ENCODE results near the gene DLGAP3.

The DLGAP3 gene

DNA sequence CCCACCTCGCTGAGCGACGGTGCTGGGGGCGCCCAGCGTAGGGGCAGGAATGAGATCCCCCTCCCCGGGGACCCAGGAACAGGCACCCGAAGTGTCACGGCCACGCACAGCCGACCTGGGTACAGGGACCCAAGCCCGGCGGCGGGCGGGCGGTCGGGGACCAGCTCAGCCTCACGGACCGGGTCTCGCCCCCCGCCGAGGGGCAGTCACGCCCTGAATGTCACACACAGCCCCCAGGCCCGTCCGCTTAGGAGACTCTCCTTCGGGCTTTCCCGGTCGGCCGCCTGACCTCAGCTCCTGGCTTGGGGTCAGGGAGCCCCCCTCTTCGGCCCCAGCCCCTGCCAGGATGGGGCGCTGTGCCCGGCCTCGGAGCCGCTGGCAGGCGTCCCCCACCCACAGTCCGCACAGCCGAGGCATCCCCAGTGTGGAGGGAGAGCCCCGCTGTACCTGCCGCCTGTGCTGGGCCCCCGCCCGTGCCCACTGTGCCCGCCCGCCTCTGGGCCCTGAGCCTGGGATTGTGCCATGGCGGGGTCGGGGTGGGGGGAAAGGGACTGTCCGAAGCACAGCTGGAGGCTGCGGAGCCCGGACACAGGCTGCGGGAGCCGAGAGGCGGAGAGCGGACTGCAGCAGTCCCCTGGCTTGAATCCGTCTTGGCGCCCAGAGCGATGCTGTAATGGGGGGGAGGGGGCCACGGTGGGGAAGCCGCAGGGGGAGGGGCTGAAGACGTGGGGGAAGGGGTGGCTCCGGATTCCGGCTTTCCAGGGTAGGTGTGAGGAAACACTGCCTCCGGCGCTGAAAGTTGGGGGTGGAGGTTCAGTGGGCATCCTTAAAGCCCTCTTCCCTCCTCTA, 627 bp upstream of the DLGAP3 start:
- no peak for DNase-seq (ENCODE audit: low read depth in 2 of 2)

DNA sequence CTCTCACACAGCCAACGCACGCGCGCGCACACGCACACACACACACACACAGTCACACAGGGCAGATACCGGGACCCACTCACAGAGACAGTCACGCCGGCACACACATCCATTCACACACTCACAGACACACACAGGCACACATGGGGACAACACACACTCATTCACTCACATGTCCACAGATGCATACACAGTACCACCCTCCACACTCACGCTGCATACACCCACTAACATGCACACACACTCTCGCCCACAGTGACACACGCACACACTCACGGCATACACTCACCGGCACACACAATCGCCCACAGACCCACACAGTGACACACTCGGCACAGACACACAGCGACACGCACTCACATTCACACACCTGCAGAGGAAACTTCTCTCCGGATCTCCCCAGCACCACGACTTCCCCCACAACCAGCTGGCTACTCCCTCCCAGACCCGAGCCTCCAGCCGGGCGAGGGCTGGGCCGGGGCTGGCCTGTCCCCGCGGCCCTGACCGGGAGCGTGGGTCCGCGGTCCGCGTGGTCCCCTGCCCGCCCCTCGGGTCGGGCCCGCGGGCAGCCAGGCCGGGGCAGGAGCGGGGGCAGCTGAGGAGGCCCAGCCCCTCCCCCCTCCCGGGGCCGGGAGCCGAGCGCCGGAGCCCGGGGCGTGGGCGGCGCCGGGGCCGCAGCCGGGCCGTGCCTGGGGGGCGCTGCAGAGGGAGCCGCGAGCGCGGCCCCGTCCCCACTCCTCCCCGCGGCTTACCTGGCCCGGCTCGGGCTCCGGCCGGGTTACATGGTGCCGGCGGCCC, 552 bp downstream of the DLGAP3 start:
- no peak for DNase-seq (ENCODE audit: low read depth in 2 of 2)

- no peak for DNase-seq (ENCODE audit: low read depth in 2 of 2)
These were observed 1.3 kb downstream of the DLGAP3 start for GRCh38 chr1:34928066-34928696.

DNA sequence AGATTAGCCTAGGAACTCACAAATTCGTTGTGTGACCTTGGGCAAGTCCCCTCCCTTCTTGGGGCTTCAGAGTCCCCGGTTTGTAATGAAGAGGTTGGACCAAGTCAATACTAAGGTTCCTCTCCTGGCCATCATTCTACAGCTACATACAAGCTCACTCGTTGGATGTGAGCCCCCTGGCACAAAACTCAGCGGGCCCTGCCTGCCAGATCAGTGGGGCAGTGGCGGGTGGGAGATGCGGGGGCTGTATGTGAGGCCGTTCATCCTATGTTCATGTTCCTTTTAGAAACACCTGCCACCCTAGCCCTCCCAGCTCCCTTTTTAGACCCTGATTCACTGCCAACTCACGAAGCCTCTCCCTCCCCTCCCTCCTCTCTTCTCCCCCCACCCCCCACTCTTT, 2.1 kb downstream of the DLGAP3 start:
- DNase-seq (ENCODE audit: low read depth in 2 of 2): no peak

DNA sequence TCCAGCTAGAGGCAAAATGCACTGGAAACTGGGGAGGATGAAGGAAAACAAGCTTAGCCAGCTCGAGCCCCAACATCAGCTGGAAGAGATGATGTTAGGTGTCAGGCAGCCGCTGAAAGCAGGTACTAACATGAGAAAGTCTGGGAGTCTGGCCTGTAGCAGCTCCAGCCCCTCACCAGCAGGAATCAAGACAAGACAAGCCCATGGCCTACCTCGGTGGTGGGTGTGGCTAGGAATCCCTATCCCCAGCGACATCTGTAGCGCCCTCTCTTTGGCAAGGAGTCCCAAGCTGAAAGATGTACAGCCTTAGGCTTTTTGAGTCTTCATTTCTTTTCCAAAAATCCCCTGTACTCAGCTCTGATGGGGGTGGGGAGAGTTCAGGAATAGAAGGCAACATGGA, 2.6 kb downstream of the DLGAP3 start:
- no peak for DNase-seq (ENCODE audit: low read depth in 2 of 2)

GRCh38 chr1:34926156-34926555, 3.3 kb downstream of the DLGAP3 start:
- DNase-seq (ENCODE audit: low read depth in 2 of 2): no peak

- no peak for DNase-seq (ENCODE audit: low read depth in 2 of 2)
These were observed 3.7 kb downstream of the DLGAP3 start for GRCh38 chr1:34925730-34926129.

DNA sequence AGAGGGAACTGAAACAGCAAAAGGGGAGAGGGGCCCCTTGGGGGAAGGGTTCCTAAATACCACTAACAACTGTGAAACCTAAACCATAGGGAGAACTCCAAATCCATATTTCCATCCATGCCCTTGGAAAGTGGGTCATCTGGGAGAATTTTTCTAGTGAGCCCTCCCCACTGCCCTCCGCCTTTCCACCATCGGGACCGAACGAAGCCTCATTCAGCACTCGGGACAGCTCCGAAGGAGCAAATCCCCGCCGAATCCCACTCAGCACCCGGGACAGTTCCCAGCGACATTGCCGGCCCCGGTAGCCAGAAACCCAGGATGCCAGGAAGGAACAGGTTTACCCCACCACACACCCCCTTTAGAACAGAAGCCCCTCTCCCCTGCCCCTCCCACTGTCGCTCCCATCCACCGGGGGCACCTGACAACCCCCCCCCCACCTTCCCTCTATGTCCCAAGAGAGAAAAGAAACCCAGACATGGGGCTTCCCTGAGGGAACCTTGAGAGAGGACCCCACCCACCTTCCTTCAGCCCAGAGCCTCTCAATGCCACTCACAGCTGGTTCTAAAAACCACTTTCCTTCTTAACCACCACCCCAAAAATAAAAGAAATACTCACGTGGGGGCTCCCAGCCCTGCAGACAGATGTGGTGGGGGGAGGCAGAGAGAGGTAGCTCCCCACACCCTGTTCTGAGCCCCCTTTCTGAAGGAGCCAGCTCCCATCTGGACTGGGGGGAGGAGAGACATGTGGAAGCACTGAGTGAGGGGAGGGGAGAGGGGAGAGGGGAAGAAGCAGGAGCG, 4.5 kb downstream of the DLGAP3 start:
- DNase-seq (ENCODE audit: low read depth in 2 of 2): no peak

DNA sequence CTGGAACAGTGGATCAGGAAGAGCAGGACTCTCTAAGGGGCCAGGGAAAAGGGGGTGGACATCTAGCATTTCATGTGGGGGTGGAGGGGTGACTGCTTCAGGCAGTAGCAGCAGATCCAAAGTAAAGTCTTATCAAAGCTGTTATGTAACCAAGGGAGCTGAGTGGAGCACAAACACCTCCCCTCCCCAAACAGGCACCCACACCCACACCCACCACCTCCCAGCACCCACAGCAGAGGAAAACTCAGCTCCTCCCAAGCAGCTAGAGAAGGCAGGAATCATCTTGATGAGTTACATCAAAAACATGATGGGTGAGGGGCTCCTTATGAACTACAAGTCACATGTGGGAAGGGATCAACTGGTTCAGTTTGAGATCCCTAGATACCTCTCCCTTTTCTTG, 6.0 kb downstream of the DLGAP3 start:
- no peak for DNase-seq (ENCODE audit: low read depth in 2 of 2)

GRCh38 chr1:34918977-34919561, 10.4 kb downstream of the DLGAP3 start:
- no peak for DNase-seq (ENCODE audit: low read depth in 2 of 2)

- no peak for DNase-seq (ENCODE audit: low read depth in 2 of 2)
These were observed 11.0 kb downstream of the DLGAP3 start for GRCh38 chr1:34918386-34918976.

DNA sequence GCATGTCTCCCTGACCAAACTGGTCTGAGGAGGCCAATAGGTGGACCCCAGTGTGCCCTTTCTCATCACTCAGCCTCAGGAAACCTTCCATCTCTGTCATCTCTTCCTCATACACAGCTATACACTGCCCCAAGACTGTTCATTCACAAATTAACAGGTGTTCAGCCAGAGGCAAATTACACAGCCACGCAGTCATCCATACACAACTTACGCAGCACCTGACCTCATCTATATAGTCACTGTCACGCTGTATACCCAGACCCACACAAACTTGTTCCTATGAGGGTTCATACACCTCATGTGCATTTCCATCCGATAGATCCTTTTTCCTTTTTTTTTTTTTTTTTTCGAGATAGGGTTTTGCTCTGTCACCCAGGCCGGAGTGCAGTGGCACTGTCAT, 12.4 kb downstream of the DLGAP3 start:
- no peak for DNase-seq (ENCODE audit: low read depth in 2 of 2)

- no peak for DNase-seq (ENCODE audit: low read depth in 2 of 2)
These were observed 13.3 kb downstream of the DLGAP3 start for GRCh38 chr1:34916104-34916503.

DNA sequence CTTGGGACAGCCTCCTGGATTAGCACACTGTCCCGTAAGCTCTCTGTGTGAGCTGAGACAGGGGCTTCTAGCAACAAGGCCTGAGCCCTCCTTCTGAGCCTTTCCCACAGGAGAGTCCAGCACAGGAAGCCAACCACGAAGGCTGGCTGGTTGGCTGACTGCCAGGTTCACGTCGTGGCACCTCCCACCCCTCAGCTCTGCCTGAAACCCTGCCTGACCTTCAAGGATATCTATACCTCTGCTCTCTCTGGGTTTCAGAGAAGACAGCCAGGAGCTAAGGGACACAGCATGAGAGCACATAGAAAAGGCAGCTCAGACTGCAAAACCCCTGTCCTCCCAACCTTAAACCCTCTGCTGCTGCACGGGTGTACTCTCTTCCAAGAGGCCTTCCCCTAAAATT, 13.9 kb downstream of the DLGAP3 start:
- no peak for DNase-seq (ENCODE audit: low read depth in 2 of 2)

- no peak for DNase-seq (ENCODE audit: low read depth in 2 of 2)
These were observed 14.5 kb downstream of the DLGAP3 start for GRCh38 chr1:34914958-34915357.

GRCh38 chr1:34911465-34911864, 18.0 kb downstream of the DLGAP3 start:
- DNase-seq (ENCODE audit: low read depth in 2 of 2): no peak

GRCh38 chr1:34910425-34910824, 19.0 kb downstream of the DLGAP3 start:
- no peak for DNase-seq (ENCODE audit: low read depth in 2 of 2)

GRCh38 chr1:34908369-34908768, 21.1 kb downstream of the DLGAP3 start:
- no peak for DNase-seq (ENCODE audit: low read depth in 2 of 2)

DNA sequence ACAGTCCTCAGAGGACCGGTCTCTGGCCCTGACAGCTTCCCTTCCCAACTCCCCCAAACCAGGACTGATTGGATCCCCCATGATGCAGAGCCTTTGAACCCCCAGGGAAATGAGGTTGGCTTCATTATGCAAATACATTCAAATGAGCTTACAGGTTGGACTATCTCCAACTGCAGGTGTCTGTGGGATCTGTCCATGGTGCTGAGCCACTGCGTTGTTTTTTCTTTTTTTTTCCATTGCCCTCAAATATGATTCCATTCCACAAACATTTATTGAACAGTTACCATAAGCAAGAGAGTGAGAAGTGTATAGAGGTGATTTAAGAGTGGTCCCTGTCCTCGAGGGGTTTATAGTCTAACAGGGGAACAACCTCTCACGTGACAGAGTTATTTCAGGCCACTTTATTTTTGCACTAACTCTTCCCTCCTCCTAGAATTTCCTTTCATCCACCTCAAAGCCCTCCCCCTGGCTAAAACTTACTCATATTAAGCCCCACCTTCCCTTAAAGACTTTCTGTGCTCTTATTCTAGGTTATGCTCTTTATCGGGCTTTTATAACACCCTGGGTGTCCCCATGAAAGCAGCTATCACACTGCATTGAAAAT, 21.9 kb downstream of the DLGAP3 start:
- DNase-seq (ENCODE audit: low read depth in 2 of 2): no peak

DNA sequence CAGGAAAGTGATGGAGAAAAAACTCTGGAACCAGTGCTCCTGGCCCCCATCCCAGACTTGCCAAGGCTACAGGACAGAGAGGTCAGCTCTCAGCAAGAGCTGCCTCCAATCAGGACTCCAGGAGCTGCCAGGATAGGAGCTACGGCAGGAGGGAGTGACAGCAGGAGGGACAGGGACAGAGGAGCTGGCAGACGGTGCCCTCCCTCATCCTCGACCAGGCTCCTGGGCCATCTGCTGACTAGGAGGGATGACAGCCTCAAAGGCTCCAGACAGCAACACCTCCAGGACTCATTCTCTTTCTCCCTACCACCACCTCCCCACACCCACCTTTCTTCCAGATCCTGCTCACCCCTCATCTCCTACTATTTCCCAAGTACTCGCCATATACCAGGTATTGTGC, 22.7 kb downstream of the DLGAP3 start:
- no peak for DNase-seq (ENCODE audit: low read depth in 2 of 2)

DNA sequence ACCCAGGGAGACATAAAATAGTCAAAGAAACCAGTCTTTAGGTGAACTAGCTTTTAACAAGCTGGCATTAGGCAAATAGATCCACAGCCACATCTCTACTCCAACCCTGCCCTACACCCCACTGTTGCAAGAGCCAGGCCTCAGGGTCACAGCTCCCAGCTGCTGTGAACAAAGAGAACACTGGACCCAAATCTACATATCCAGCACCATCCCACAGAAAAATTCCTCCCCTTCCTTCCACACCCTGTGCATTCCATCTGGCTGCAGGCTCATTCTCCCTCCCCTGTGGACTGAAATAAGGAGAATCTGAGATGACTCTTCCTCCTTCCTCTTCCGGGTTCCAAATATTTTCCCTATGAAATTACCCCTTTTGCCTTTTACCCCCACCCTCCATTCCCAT, 23.2 kb downstream of the DLGAP3 start:
- DNase-seq (ENCODE audit: low read depth in 2 of 2): no peak

Data from stimulated activated CD8-positive, alpha-beta memory T cell treated with anti-CD3 and anti-CD28 coated beads, Interleukin-7, amount 100 ng/mL, for 1 hour (primary cell).